CD4-positive, alpha-beta T cell treated with Interleukin-10 for 1 hour (primary cell): ENCODE results near the gene ZNF70.

Experiments
- DNase-seq: peaks from one replicate; pipeline ENCODE4 v3.0.0-alpha.2; 2020

ZNF70 gene

DNA sequence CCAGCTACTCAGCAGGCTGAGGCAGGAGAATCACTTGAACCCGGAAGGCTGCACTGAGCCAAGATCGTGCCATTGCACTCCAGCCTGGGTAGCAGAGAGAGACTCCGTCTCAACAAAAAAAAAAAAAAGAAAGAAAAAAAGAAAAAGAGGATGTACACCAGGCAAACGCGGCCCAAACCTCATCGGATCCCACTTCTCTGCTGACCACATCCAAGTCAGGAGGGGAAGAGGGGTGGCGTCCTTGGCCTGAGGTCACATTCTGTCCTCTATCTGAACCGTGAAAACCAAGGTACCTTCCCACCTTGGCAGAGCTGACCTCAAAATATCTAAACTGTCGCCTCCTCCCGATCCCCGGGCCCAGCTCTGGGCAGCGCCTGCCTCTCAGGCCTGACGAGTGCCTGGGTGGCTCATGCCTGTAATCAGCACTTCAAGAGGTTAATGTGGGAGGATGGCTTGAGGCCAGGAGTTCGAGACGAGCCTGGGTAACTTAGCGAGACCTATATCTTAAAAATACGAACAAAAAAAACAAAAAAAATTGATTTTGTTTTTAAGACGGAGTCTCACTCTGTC lies 35.0 kb downstream of the ZNF70 start:
- no peak for DNase-seq

GRCh38 chr22:23714596-23715578 lies 36.0 kb downstream of the ZNF70 start:
- DNase-seq = no peak

GRCh38 chr22:23713696-23714595 lies 37.0 kb downstream of the ZNF70 start:
- no peak for DNase-seq

- no peak for DNase-seq
These were observed 38.7 kb downstream of the ZNF70 start for GRCh38 chr22:23712256-23712655.

DNA sequence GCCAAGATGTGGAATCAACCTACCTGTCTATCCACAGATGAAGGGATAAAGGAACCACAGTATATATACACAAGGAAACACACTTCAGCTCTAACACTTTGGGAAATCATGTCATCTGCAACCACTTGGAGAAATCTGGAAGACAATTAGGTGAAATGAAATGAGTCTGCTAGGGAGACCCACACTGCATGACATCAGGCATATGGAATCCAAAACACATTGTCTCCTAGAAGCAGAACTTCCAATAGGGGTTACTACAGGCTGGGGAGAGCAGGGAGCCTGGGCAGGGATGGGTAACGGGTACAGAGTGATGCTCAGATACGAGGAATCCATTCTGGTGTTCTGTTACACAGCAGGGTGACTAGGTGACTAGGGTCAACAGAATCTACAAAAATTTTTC lies 41.8 kb downstream of the ZNF70 start:
- DNase-seq = no peak

GRCh38 chr22:23708270-23708669 lies 42.6 kb downstream of the ZNF70 start:
- no peak for DNase-seq

DNA sequence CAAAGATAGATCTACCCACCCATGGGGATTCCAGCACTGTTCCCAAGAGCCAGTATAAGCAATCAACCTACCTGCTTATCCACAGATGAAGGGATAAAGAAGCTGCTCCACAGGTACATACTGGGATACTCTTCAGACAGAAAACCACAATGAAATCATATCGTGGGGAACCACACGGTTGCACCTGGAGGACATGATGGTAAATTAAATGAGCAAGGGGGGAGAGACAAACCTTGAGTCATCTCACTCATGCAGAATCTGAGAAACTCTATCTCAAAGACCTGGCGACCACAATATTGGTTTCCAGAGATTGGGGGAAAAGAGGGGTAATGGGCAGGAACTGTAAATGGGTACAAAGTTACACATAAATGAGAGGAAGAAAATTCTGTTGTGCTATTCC lies 45.6 kb downstream of the ZNF70 start:
- DNase-seq = no peak

- DNase-seq = no peak
These were observed 46.1 kb downstream of the ZNF70 start for GRCh38 chr22:23704829-23705228.

GRCh38 chr22:23704062-23704461 lies 46.9 kb downstream of the ZNF70 start:
- DNase-seq = no peak

DNA sequence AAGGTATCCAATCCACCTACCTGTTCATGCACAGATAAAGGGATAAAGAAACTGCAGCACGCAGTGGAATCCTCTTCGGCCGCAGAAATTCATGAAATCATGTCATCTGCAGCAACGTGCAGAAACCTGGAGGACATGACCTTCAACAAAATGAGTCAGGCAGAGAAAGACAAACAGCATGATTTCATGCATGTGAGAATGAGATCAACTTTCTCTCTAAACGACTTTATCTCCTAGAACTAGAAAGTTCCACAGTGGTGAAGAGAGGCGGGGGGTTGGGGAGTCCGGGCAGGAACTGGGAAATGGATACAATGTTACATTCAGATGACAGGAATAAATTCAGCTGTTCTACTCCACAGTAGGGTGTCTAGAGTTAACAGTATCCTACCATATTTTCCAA lies 50.2 kb downstream of the ZNF70 start:
- no peak for DNase-seq

DNA sequence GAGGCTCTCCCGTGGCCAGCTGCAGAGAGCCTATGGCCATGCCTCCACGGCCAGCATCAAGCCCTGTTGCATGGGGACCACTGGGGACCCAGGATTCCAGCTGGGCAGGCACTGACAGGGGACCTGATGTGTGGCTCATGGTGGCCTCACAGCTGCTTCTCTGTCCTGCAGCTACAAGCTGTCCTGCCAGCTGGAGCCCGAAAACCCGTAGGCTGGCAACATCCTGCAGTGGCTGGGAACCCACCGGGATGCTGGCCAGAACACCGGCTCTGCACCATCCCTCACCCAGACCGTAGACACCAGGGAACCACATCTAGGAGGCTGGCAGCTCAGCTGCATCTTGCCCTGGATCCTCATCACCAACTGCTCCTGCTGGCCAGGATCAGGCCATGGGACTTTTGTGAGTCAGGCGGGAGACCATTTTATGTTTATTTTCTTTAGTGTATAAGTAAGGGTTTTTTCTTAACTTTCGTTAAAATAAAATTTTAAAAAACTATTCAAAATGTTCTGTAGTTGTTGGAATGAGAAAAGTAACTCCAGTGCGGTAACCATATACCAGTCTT lies 52.2 kb downstream of the ZNF70 start:
- no peak for DNase-seq

DNA sequence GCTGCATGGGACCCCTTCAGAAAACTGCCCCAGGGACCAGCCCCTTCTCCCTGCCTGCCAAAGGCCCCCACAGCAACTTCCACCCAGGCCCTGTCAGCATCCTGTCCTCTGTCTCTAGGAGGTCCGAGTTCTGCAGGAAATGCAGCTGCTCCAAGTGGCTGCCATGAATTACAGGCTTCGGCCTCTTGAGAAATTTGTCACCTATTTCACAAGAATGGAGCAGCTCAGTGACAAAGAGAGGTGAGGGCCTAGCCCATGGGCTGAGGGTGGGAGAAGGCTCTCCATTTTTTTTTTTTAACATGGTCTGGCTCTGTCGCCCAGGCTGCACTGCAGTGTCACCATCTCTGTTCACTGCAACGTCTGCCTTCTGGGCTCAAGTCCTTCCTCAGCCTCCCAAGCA lies 52.8 kb downstream of the ZNF70 start:
- DNase-seq = no peak

DNA sequence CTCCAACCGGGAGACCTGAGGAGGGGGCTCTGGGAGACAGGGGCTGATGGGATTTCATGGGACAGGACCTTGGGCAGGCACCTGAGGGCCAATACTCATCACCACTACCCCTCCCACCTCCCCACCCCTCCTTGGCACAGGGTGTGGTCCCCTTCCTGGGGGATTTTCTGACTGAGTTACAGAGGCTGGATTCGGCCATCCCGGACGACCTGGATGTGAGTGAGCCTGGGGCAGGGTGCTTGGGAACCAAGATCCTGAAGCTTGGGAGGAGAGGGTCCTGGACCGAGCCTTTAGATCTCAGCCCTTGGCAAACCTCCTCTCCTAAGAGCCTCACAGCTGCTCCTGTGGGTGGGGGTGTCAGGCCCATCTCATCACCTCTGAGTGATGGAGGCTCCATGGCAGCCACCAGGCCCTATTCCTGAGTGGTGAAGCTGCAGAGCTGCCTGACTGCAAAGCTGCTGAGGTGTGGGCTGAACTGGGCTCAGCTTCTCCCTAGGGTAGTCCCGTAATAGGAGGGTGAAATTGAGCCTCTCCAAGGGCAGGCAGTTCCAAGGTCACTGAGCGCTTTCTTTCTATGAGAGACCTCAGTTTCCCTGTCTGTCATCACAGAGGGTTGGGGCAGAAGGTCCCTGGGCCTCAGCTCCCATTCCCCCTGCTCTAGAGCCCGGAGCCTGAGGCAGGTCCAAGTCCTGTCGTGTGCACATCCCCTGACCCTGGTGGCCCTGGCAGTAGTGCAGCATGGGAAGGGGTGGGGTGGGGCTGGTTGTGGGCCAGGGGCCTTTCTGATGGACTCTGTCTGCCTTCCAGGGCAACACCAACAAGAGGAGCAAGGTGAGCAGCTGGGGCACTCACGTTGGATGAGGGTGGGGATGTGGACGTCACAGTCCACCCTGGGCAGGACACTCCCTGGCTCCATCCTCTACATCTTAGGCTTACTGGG lies 53.6 kb downstream of the ZNF70 start:
- DNase-seq = no peak

GRCh38 chr22:23696326-23696851 lies 54.5 kb downstream of the ZNF70 start:
- peak; percentile 83 for DNase-seq

DNA sequence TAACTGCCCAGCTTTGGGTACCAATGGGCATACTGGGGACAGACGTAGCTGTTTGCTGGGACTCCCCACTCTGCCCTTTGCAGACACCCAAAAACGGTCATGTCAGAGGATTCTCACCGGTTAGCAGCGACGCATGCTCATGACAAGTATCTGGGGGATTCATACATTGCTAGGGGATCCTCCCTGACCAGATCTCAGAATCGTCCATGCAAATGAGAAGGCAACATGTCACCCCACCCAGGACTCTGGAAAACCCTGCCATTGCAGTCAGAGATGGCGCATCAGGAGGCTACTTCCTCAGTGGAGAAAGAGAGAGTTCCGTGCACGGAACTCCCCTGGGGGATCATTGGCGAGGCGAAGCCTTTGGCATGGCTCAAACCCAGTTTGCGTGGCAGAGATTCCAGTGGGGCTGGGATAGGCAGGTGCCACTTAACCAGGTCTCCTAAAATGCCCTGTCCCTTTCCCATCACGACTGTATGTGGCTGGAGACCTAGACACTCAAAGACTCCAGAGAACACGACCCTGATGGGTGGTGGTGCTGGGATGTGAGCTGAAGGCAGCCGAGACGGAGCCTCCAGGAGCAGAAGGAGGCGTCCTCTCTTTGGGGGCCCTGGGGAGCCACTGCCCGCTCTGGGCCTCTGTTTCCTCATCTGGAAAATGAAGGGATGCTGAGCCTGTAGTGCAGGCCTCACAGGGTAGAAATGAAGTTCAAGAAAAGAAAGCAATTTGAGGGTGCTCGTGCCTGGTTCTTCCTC lies 55.2 kb downstream of the ZNF70 start:
- DNase-seq = no peak

GRCh38 chr22:23695141-23695540 lies 55.8 kb downstream of the ZNF70 start:
- DNase-seq = no peak

DNA sequence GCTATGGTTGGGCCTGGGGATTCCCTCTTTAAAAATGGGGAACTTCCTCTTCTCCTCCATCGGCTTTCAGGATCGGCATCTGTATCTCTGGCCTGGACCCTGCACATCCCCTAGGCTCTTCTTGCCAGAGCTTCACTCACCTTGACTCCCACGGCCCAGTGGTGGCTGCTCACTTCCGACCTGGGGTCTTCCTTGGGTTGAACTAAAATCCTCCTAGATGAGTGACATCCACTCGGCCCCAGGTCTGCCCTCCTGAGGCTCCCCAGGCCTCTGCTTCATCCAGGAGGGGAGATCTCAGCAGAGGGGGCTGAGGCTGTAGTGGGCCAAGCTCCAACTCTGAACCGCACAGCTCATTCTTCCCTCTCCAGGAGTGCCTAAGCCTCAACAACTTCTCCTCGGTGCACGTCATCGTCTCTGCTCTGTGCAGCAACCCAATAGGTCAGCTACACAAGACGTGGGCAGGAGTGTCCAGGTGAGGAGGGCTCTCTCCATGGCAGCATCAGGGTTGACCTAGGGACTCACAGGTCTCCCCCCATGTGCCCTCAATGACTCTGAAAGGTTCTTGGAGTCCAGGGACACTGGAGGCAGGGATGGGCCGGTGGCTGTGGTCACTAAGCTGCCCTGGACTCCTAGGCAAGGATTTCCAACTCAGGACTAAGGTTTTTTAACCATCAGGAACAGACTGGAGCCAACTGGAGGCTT lies 56.8 kb downstream of the ZNF70 start:
- DNase-seq = no peak

GRCh38 chr22:23692598-23693291 lies 58.2 kb downstream of the ZNF70 start:
- no peak for DNase-seq

DNA sequence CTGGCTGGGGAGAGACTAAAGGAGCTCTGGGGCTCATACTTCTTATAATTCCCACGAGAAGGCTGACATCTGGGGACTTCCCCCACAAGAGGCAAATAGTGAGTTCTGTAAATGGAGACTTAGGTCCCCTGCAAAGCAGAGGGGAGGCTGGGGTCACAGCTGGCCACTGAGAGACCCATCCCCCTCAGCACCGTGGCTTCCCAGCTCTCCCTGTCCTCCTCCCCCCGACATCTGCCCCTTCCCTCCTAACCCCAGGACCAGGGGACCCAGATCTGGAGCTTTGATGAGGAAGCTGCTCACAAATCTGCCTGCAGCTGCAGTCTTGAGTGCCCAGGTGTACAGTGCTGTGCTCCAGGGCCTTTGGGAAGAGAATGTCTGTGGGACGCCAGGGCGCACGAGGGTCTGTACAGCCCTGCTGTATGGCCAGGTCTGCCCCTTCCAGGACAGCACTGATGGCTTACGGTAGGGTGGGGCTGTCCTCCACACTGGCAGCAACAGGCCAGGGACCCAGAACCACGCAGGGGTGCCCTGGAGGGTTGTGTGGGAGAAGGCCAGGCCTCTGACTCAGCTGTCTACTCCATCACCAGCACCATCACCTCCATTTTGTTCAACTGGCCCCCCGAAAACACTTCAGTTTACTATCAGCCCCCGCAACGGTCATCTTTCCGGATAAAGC lies 59.0 kb downstream of the ZNF70 start:
- DNase-seq = no peak
